GM06990 (cell line): ENCODE results near the gene SLMAP.

Source experiments
- DNase-seq: peaks from one replicate; pipeline ENCODE4 v3.0.0-alpha.2; 2011; ENCODE audit not compliant: insufficient read length; ENCODE audit errors: extremely low read depth
- H3K27me3 ChIP-seq: replicated peaks from 2 replicates; pipeline ENCODE4 v1.6.0; 2011; ENCODE audit warnings: low read length; ENCODE audit not compliant: control insufficient read depth, insufficient read depth
- H3K36me3 ChIP-seq: 2 replicates; pipeline ENCODE4 v1.5.1; 2011; ENCODE audit warnings: low read length; ENCODE audit not compliant: control insufficient read depth, insufficient read depth
- H3K4me3 ChIP-seq: replicated peaks from 2 replicates; pipeline ENCODE4 v1.5.1; 2011; ENCODE audit warnings: low read depth, mild to moderate bottlenecking, control low read depth, low read length
- TF ChIP-seq, protein P1 (sequence below): IDR thresholded peaks from 2 replicates; pipeline ENCODE4 v1.5.1; 2011; ENCODE audit warnings: low read length, control low read depth, mild to moderate bottlenecking, inconsistent platforms; ENCODE audit not compliant: insufficient read depth, poor library complexity, severe bottlenecking

The SLMAP gene

DNA sequence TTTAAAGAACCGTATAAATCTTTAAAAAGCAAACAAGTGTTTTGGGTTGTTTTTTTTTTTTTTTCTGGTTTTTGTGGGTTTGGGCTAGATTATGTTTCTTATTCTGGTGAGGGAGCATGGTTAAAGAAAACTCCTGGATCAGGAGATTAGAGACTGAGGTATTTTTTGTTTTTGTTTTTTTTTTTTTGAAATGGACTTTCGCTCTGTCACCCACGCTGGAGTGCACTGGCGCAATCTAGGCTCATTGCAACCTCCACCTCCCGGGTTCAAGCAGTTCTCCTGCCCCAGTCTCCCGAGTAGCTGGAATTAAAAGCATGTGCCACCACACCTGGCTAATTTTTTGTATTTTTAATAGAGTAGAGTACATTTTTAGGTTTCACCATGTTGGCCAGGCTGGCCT lies 95.2 kb downstream of the SLMAP start:
- H3K4me3 ChIP-seq = no peak overlapping the region
- TF ChIP-seq, protein P1, sequence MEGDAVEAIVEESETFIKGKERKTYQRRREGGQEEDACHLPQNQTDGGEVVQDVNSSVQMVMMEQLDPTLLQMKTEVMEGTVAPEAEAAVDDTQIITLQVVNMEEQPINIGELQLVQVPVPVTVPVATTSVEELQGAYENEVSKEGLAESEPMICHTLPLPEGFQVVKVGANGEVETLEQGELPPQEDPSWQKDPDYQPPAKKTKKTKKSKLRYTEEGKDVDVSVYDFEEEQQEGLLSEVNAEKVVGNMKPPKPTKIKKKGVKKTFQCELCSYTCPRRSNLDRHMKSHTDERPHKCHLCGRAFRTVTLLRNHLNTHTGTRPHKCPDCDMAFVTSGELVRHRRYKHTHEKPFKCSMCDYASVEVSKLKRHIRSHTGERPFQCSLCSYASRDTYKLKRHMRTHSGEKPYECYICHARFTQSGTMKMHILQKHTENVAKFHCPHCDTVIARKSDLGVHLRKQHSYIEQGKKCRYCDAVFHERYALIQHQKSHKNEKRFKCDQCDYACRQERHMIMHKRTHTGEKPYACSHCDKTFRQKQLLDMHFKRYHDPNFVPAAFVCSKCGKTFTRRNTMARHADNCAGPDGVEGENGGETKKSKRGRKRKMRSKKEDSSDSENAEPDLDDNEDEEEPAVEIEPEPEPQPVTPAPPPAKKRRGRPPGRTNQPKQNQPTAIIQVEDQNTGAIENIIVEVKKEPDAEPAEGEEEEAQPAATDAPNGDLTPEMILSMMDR = no peak
- H3K36me3 ChIP-seq = no peaks in the 10 kb centered on the region
- no peak for DNase-seq
- no peaks in the 10 kb centered on the region for H3K27me3 ChIP-seq

DNA sequence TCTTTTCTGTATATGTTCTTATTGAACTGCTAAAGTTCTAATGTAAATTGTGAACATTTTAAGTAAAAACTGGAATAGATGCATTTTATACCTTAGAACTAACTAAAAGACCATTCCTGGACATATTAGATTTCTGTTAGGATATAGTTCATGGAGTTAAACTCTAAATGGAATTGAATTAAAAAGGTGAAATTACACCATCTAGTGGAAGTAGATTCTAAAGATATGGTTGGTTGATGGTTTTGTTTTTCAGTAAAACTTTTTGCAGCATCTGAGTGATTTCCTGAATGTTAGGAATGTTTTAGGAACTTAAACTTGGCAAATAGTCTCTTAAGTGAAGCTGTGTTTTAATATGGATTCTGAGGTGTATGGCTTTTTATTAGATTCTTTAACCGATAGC lies 96.8 kb downstream of the SLMAP start:
- H3K36me3 ChIP-seq = no peaks in the 10 kb centered on the region
- no peaks in the 10 kb centered on the region for H3K27me3 ChIP-seq
- no peak overlapping the region for H3K4me3 ChIP-seq
- no peak for DNase-seq
- TF ChIP-seq, protein P1 = no peak

DNA sequence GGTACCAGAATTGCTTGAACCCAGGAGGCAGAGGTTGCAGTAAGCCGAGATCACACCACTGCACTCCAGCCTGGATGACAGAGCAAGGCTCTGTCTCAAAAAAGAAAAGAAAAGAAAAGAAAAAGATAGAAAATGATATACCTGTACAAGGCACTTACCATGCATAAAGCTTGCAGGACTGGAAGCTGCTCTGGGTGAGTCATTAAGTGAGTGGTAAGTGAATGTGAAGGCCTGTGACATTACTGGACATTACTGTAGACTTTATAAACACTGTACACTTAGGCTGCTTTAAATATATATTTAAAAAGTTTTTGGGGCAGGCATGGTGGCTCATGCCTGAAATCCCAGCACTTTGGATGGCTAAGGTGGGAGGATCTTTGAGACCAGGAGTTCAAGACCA lies 99.2 kb downstream of the SLMAP start:
- TF ChIP-seq, protein P1 = no peak

DNA sequence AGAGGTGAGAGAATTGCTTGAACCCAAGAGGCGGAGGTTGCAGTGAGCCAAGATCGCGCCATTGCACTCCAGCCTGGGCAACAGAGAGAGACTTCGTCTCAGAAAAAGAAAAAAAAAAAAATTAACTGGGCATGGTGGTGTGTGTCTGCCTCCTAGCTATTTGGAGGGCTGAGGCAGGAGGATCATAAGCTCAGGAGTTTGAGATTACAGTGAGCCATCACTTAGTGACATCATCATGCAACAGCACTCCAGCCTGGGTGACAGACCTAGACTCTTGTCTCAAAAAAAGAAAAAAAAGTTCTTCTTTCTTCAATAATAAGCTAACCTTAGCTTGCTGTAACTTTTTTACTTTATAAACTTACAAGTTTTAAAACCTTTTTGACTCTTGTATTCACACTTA lies 99.8 kb downstream of the SLMAP start:
- H3K36me3 ChIP-seq = no peaks in the 10 kb centered on the region; the same call in 1 of the 2 replicates
- H3K4me3 ChIP-seq = no peak overlapping the region
- H3K27me3 ChIP-seq = no peaks in the 10 kb centered on the region
- no peak for DNase-seq
- TF ChIP-seq, protein P1 = no peak

More for the DNA sequence above, 99.2 kb downstream of the SLMAP start:
- no peaks in the 10 kb centered on the region for H3K27me3 ChIP-seq
- no peak overlapping the region for H3K4me3 ChIP-seq
- no peak for DNase-seq
- no peaks in the 10 kb centered on the region; the same call in 1 of the 2 replicates for H3K36me3 ChIP-seq

DNA sequence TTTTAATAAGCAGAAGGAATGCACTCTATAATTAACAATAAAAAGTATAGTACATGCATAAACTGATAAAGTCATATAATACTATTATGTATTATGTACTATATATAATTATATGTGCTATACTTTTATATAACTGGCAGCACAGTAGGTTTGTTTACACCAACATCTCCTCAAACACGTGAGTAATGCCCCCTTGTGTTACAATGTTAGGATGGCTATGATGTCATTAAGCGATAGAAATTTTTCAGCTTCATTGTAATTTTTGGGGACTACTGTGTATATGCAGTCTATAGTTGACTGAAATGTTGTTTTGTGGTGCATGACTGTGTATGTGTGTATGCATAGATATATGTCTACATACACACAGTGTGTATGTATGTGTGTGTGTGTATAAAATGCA lies 100.6 kb downstream of the SLMAP start:
- H3K36me3 ChIP-seq = no peaks in the 10 kb centered on the region; the same call in 1 of the 2 replicates
- no peak for DNase-seq
- TF ChIP-seq, protein P1 = no peak
- no peaks in the 10 kb centered on the region for H3K27me3 ChIP-seq
- no peak overlapping the region for H3K4me3 ChIP-seq

DNA sequence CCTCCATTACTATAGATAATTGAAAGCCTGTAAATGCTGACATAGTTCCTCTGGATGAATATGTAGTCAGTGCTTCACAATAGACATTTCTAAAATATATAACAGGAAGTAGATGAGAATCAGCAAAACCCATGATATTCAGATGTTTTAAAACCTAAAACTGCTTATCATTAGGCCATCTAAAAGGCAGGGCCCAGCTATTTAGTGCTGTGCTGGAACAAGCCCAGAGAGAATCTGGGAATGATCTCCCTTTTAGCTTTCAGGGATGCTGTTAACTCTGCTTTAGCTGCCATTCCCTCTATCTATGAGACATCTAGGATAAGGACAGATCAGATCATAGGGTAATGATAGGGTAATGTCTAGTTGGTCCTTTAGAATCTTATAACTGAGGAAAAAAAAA lies 106.8 kb downstream of the SLMAP start:
- TF ChIP-seq, protein P1 = no peak
- Histone ChIP-seq H3K27me3 (no peaks in the 10 kb centered on the region), H3K4me3 (no peak overlapping the region), H3K36me3 (no peaks in the 10 kb centered on the region; the same call in none of the 2 replicates)
- no peak for DNase-seq
